Retinal pigment epithelial cell (primary cell): Measurements from ENCODE around the gene WNT2.
"Not testable (repeated sequence)": the region's sequence is repeated elsewhere in the genome, so short reads cannot be mapped to it uniquely, and the experiment has no call there.

Source experiments
- DNase-seq: peaks from one replicate; pipeline ENCODE4 v3.0.0-alpha.2; 2010; ENCODE audit warnings: low read depth
- H3K4me3 ChIP-seq: 2 replicates; pipeline ENCODE4 v1.5.1; 2011; ENCODE audit warnings: mild to moderate bottlenecking, low read length, control low read depth, moderate library complexity
- TF ChIP-seq, protein P1 (sequence below): conservative IDR thresholded peaks from 2 replicates; pipeline ENCODE4 v1.5.1; 2011; ENCODE audit warnings: low read depth, low read length, control low read depth, inconsistent platforms

WNT2 gene

DNA sequence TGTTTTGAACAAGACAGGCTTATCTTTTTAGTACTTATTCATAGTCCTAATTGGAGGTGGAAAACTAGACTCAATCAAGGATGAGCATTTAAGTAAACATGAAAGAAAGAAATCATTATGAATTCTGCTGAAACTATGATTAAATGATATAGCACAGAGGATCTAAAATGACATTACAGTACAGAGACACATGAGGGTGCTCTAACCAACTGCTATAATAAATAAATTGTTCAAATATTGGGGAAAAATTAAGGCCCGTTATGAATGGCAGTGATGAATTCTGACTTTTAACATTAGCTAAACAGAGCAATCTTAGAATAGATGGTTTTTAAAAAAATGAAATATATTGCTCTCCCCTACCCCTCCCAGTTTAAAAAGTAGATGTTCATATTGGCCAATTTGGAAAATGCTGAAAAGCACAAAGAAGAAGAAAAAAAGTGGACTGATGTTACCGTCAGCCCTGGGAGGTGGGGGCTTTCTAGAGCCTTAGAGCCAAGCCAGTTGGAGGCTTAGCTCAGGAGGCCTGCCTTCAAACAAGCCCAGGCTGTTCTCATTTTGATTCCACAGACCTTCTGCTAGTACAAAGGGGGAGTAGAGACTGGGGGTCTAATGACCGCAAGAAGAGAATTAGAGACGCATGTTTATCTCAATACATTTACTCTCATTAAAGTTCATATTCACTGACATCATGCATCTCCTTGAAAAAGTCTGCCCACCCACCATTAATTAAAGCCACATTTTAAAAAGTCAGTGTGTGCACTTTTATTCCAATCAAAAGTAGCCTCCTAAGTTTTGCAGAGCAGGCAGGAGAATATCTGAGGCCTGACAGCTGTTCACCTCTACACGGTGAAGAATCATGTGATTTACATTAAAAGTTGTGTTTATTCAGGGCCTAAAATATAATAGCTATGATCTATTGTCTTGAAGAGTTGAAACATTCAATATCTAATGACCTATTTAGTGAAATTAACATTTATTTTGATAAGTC lies 10.0 kb downstream of the WNT2 start:
- TF ChIP-seq, protein P1, sequence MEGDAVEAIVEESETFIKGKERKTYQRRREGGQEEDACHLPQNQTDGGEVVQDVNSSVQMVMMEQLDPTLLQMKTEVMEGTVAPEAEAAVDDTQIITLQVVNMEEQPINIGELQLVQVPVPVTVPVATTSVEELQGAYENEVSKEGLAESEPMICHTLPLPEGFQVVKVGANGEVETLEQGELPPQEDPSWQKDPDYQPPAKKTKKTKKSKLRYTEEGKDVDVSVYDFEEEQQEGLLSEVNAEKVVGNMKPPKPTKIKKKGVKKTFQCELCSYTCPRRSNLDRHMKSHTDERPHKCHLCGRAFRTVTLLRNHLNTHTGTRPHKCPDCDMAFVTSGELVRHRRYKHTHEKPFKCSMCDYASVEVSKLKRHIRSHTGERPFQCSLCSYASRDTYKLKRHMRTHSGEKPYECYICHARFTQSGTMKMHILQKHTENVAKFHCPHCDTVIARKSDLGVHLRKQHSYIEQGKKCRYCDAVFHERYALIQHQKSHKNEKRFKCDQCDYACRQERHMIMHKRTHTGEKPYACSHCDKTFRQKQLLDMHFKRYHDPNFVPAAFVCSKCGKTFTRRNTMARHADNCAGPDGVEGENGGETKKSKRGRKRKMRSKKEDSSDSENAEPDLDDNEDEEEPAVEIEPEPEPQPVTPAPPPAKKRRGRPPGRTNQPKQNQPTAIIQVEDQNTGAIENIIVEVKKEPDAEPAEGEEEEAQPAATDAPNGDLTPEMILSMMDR, result peak; percentile 48
- H3K4me3 ChIP-seq, result no peak overlapping the region
- DNase-seq, result no peak

DNA sequence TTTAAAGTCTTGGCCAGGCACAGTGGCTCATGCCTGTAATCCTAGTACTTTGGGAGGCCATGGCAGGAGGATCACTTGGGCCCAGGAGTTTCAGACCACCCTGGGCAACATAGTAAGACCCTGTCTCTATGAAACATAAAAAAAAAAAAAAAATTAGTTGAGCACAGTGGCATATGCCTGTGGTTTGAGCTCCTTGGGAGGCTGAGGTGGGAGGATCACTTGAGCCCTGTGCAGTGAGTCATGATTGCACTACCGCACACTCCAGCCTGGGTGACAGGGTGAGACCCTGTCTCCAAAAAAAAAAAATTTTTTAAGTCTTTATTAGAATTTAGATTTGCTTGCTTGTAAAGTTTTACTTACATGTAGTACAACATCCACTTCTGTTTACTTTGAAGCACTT lies 14.0 kb downstream of the WNT2 start:
- TF ChIP-seq, protein P1, result no peak

DNA sequence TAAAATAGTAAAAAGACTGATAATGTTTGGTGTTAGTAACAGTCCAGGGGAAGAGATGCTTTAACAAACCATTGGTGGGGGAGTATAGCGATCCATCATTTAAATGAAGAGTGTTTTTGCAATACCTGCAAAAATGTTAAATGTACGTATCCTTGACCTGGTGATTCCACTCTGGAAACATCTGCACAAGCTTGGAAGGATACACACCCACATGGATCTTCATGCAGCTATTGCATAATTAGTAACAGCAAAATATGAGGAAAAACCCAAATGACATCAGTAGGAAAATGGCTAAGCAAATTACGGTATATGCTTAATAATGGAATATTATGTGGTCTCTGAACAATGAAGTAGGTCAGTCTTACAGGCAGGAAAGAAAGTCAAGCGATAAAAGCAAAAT lies 20.5 kb downstream of the WNT2 start:
- TF ChIP-seq, protein P1, result no peak
- no peak overlapping the region for H3K4me3 ChIP-seq
- DNase-seq, result no peak

More for the DNA sequence above, 14.0 kb downstream of the WNT2 start:
- no peak overlapping the region for H3K4me3 ChIP-seq
- DNase-seq, result no peak

DNA sequence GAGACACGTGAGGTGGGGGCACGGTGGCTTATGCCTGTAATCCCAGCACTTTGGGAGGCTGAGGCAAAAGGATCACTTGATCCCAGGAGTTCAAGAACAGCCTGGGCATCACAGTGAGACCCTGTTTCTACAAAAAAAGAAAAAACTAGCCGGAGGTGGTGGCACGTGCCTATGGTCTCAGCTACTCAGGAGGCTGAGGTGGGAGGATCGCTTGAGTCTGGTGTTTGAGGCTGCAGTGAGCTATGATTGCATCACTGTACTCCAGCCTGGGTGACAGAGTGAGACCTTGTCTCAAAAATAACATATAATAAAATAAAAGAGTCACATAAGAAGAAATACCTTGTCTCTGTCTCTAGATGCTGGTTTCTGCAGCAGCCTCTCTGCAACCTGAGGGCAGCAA lies 22.4 kb downstream of the WNT2 start:
- not testable (repeated sequence) for H3K4me3 ChIP-seq, DNase-seq

DNA sequence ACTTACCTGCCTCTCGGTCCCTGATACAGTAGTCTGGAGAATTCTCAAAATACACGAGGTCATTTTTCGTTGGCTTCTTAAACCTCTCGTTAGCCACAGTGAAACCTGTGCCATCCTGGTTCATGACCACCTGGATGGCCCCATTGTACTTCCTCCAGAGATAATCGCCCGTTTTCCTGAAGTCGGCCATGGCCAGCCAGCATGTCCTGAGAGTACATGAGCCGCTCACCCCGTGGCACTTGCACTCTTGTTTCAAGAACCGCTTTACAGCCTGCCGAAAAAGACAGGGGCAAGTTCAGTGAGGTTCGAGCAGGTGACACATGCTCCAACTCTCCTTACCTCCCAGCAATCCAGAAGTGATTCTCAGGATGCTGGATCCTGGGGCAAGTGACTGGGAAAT lies 25.3 kb downstream of the WNT2 start:
- no peak for DNase-seq
- H3K4me3 ChIP-seq, result no peak overlapping the region
- TF ChIP-seq, protein P1, result no peak

DNA sequence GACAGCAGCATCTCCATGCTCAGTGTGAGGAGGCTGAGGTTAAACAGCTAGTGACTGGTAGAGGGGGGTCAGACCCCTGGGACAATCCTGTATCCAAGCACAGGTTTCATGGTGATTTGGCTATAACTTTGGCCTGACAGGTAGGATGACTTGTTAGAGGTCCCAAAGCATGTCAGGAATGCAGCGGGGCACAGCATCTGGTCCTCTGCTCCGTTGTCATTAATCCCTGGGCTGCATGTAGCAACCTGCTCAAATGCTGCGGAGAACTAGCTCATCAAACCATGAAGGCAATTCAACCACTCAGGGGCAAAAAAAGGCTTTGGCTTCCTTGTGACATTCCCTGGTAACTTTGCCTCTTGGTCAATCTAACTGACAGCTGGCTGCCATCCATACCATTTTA lies 26.8 kb downstream of the WNT2 start:
- no peak overlapping the region for H3K4me3 ChIP-seq
- DNase-seq, result no peak
- TF ChIP-seq, protein P1, result no peak

DNA sequence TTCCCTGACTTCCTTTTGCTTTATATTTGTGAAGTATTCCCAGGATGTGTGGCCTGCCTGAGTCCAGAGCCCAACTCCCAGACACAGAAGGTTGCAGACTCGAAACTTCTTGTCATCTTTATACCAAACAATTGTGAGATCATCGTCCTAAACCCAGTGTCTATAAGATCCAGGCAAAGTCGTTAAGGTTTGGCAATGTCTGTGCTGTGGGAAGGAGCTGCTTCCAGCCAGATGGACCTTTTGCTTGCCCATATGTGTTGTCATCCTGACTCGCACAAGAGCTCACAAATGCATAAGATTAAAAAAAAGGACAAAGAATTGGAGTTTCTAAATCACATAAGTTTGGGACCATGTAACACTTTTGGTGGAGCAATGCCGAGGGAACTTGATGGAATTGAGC lies 37.0 kb downstream of the WNT2 start:
- no peak overlapping the region for H3K4me3 ChIP-seq
- TF ChIP-seq, protein P1, result no peak
- no peak for DNase-seq
